ENCODE measurements around the gene EHMT1. TPM values are rescaled to one million over a fixed set of nuclear protein-coding genes. Genes with fewer than 3 reads are reported as not detected.

Gene EHMT1
- total and polyA plus RNA-seq, 2 of the 8 experiments (the other 6 are each of a cell fraction or from before 2014, with no cell fraction given), result 95.7 to 163 TPM

DNA sequence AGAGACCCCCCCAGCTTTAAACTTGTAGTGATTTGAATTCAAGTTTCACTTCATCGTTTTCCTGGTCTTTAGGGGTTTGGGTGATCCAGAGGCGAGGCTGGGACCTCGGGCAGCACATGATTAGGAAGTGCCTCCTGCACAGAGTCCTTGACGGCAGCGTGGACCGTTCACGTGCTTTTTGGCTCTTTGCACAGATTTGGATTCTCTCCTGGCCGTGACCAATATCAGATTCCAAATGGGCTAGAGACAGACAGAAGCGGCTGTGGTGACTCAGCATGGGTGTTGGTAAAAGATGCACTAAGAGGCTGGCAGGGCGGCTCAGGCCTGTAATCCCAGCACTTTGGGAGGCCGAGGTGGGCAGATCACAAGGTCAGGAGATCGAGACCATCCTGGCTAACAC lies 141.6 kb downstream of the EHMT1 start:
- H3K36me3 ChIP-seq (ENCODE audit: control insufficient read depth in 2 of 4, insufficient read depth in 4 of 4, low read length in 3 of 4), result peaks cover 16 to 39% (median 29%) of the 10 kb centered on the region in 4 experiments
- 93% methylated on average over 10 of the region's 12 CpGs; no CpG with 5 or more reads in 1 of the 2 experiments for WGBS, 2 experiments (ENCODE audit: extremely low coverage in 1 of 2, insufficient coverage in 1 of 2, insufficient read length in 1 of 2, insufficient replicate concordance in 2 of 2, low coverage in 1 of 2, low lambda C conversion rate in 2 of 2, missing lambda C conversion rate in 1 of 2)
- no peak for FAIRE-seq
- H3K9me3 ChIP-seq (ENCODE audit: insufficient read depth in 2 of 2, low read depth in 1 of 2, low read length in 1 of 2), result no peaks in the 10 kb centered on the region
- no peak overlapping the region for H3K23ac ChIP-seq (ENCODE audit: insufficient read length)
- H3K4me3 ChIP-seq (ENCODE audit: extremely low read depth in 1 of 4, insufficient read depth in 2 of 4, low read depth in 3 of 4, low read length in 4 of 4), result no peak overlapping the region
- ChIA-PET CTCF (ENCODE audit: partially characterized antibody) (no interaction called here), POLR2A (ENCODE audit: partially characterized antibody) (interaction anchor here (1.4 kb wide), 1 partner anchor 12 kb away, joined by 3 read pairs; no protein-coding TSS in a partner anchor)
- TF ChIP-seq MAFK (IDR thresholded peaks at IDR 0.05; ENCODE audit: low read depth, low read length) (no peak), POU5F1 (IDR thresholded peaks at IDR 0.05; ENCODE audit: low read depth, low read length) (no peak), NANOG (IDR thresholded peaks at IDR 0.05; ENCODE audit: insufficient read depth, low read depth, low read length, poor library complexity, severe bottlenecking) (no peak), EZH2 (IDR thresholded peaks at IDR 0.05; ENCODE audit: low read depth, low read length, severe bottlenecking) (no peak), KDM1A (IDR thresholded peaks at IDR 0.05; ENCODE audit: borderline replicate concordance, low read length) (no peak), EGR1 (IDR thresholded peaks at IDR 0.05; ENCODE audit: borderline replicate concordance, low read depth, low read length) (no peak), BRCA1 (IDR thresholded peaks at IDR 0.05; ENCODE audit: low read depth, low read length) (no peak)
- TF ChIP-seq, protein P1, sequence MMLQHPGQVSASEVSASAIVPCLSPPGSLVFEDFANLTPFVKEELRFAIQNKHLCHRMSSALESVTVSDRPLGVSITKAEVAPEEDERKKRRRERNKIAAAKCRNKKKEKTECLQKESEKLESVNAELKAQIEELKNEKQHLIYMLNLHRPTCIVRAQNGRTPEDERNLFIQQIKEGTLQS (IDR thresholded peaks at IDR 0.05; ENCODE audit: insufficient read depth, low read depth, low read length), result no peak
- H3K4me2 ChIP-seq (ENCODE audit: insufficient read depth in 1 of 2, low read depth in 2 of 2, low read length in 2 of 2), result no peak overlapping the region
- no peak overlapping the region for H2AK5ac ChIP-seq (ENCODE audit: low read depth, low read length)
- H3K56ac ChIP-seq (replicated peaks; ENCODE audit: insufficient read length, low read depth, low read length), result no peak overlapping the region
- no peak overlapping the region for H2AFZ ChIP-seq (ENCODE audit: low read length)
- DNase-seq (ENCODE audit: low read depth in 1 of 2, low spot score in 2 of 2), result no peak
- H4K91ac ChIP-seq (replicated peaks; ENCODE audit: insufficient read length, low read length), result no peak overlapping the region
- H3K79me2 ChIP-seq (ENCODE audit: control insufficient read depth in 1 of 2, insufficient read depth in 2 of 2, low read length in 2 of 2), result peaks cover 0 to 27% of the 10 kb centered on the region in 2 experiments; a peak in 1 of 4 replicates
- no peaks in the 10 kb centered on the region; a peak in 1 of 7 replicates for H3K4me1 ChIP-seq (replicated peaks in 1 of 4; ENCODE audit: control insufficient read depth in 3 of 4, insufficient read depth in 4 of 4, low read length in 3 of 4)
- peaks cover 4 to 10% of the 10 kb centered on the region in 2 experiments for H4K20me1 ChIP-seq (replicated peaks in 1 of 2; ENCODE audit: control insufficient read depth in 1 of 2, insufficient read depth in 2 of 2, low read length in 2 of 2)
- H2BK5ac ChIP-seq (ENCODE audit: low read depth, low read length), result no peak overlapping the region
- H3K27ac ChIP-seq (ENCODE audit: low read depth, low read length), result no peak overlapping the region
- H3K9ac ChIP-seq (replicated peaks in 1 of 4; ENCODE audit: extremely low read depth in 1 of 4, low read depth in 3 of 4, low read length in 3 of 4), result no peak overlapping the region
- no peak overlapping the region for H2BK12ac ChIP-seq (ENCODE audit: low read depth, low read length)
- no peak overlapping the region for H2BK20ac ChIP-seq (ENCODE audit: low read length)
- H3K23me2 ChIP-seq (ENCODE audit: low read depth, low read length), result no peaks in the 10 kb centered on the region
- no peak overlapping the region for H2BK120ac ChIP-seq (replicated peaks; ENCODE audit: low read depth, low read length)
- no peak overlapping the region for H4K5ac ChIP-seq (ENCODE audit: insufficient read length, low read depth, low read length)
- H3K27me3 ChIP-seq (replicated peaks in 1 of 4; ENCODE audit: control insufficient read depth in 3 of 4, extremely low read depth in 1 of 4, insufficient read depth in 3 of 4, low read length in 3 of 4), result no peaks in the 10 kb centered on the region
- no peak overlapping the region for H3K4ac ChIP-seq (replicated peaks; ENCODE audit: insufficient read length, low read depth, low read length)
- no peak overlapping the region for H3K18ac ChIP-seq (ENCODE audit: extremely low read depth, low read length)
- no peak overlapping the region for H4K8ac ChIP-seq (ENCODE audit: extremely low read depth, insufficient read depth, low read length)
- H3K79me1 ChIP-seq (ENCODE audit: low read depth, low read length), result peaks cover 6% of the 10 kb centered on the region
- H2BK15ac ChIP-seq (ENCODE audit: low read length), result no peak overlapping the region
- H3K14ac ChIP-seq (ENCODE audit: insufficient read length), result no peak overlapping the region

Data from H1 (cell line).